HUDEP-2 (cell line): ENCODE data around the gene CARD11.

Experiments used
- DNase-seq, 76 experiments: peaks; one replicate each; lab custom pipeline; 2025; ENCODE audit not compliant: unreplicated experiment in 76 of 76; lab: John Stamatoyannopoulos, UW

The CARD11 gene

GRCh38 chr7:2985866-2986265, 57.8 kb downstream of the CARD11 start:
- no peak for DNase-seq

GRCh38 chr7:2984091-2984490, 59.6 kb downstream of the CARD11 start:
- no peak for DNase-seq

DNA sequence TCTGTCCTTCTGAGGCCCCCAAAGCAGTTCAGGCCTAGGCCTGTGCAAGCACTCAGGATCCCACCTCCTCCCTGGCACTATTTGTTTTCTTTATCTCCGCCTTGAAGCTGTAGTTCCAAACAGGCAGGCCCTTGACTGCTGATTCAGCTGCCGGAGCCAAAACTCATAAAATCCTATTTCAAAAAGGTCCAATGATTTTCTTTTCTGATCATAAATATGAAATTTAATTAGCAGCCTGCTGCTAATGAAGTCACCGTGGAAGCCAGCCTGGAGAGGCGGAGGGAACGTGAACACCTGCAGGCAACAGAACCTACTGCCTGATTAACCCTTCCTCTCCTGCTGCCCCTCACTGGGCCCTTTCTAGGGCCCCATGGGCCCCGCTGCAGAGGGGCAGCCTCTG, 60.1 kb downstream of the CARD11 start:
- DNase-seq = no peak

DNA sequence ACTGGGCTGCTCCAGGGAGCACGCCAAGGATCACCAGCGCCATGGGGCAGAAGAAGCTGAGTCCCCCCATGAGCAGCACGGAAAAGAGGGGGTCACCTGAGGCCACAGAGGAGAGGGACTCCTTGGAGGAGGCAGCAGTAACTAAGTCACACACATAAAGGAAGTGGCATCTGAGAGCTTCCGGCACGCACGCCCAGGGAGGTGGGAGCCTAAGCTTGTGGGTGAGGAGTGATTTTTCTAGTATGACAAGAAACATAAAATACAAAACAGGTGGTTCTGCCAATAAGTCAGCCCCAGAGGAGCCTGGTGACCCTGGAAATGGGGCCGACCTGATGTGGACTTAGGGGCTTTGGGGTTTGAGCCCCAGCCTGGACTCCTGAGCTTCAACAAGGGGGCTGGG, 60.8 kb downstream of the CARD11 start:
- no peak for DNase-seq

GRCh38 chr7:2982401-2982800, 61.3 kb downstream of the CARD11 start:
- no peak for DNase-seq

- no peak for DNase-seq
Measured at GRCh38 chr7:2981103-2981480, 62.6 kb downstream of the CARD11 start.

DNA sequence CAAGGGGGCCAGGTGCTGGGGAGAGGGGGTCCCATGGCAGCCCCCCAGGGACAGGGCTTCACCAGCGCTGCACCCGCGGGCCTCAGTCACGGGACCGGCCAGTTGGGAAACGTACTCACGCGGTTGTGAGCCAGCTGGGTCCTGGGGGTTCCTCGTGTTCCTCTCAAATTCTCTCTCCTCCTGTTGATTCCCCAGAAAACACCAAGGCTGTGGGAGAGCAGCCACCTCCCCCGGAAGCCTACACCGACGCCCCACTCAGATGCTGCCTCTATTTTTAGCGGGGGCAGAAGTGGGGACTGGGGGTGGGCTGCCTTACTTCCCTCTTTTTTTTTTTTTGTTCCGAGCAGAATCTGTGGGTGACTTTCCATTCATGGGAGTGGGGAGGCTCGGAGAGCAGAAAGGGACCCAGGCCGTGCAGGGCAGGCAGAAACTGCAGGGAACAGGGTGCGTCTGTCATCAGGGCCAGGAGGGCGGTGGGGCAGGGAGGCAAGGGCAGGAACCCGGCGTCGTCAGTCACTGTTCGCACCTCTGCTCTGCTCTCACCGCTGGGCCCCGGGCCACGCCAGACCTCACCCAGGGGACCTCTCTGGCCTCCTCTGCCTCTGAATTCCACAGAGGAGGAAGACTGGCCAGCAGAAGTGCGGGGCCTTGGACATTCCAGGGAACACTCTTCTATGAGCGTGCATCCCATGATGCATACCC, 63.1 kb downstream of the CARD11 start:
- no peak for DNase-seq

DNA sequence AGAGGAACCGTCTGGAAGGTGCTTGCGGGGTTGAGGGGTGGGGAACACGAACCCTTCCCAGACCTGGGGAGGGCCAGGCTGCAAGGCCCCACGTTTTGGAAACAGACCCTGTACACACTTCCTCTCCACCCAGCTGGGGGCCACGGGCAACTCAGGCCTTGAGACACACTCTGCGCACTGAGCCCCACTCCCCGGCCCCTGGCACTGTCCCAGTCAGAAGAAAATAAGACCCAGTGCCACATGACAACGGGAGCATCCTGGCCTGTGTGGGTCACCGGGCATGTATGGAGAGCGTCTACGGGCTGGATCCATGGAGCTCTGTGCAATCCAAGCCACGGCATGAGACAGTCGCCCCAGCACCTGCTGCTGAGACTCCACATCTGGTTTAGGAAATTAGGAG, 63.7 kb downstream of the CARD11 start:
- no peak for DNase-seq

DNA sequence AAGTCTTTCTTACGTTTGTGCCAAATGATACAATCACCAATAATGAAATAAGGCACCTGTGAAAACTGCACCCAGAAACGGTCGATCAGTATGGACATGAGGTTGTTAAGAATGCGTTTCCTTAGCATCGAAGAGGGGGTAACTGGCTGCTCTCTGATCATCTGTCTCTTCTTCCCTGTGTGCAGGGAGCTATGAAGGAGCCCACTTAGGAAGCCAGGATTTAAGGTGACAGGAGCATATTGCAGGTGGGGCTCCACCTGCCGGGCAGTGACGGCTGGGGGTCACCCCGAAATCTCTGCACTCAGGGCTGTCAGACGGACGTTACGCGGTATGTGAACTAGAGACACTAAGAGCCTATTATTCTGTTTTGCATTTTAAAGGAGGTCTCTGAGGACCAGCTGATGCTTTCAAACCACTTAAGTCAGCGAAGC, 64.5 kb downstream of the CARD11 start:
- DNase-seq = no peak

GRCh38 chr7:2978408-2978807, 65.3 kb downstream of the CARD11 start:
- no peak for DNase-seq

DNA sequence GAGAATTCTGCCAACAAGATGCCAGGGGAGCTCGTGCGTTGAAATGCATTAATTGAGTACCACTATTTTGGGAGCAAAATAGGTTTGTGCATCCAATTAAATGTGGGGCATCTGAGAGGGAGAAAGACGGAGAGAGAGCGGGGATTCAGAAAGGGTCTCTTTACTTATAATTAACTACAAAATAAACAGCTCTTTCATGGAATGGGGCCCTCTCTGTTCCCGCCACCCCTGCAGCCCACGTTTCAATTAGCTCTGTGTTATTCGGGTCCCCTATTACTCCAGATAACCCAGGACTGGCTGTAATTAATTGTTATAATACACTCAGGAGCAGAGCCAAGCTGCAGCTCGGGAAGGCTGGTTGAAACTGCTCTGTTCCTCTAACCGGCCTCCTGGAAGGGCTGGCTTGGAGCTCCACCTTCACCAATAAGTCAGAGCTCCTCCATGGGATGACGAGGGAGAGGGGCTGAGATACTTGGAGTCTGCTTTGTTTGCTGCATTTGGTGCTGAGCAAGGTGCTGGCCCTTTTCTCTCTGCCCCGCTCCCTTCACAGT, 67.8 kb downstream of the CARD11 start:
- no peak for DNase-seq

GRCh38 chr7:2974093-2974819, 69.4 kb downstream of the CARD11 start:
- DNase-seq = no peak

GRCh38 chr7:2972835-2973161, 70.9 kb downstream of the CARD11 start:
- DNase-seq = no peak

DNA sequence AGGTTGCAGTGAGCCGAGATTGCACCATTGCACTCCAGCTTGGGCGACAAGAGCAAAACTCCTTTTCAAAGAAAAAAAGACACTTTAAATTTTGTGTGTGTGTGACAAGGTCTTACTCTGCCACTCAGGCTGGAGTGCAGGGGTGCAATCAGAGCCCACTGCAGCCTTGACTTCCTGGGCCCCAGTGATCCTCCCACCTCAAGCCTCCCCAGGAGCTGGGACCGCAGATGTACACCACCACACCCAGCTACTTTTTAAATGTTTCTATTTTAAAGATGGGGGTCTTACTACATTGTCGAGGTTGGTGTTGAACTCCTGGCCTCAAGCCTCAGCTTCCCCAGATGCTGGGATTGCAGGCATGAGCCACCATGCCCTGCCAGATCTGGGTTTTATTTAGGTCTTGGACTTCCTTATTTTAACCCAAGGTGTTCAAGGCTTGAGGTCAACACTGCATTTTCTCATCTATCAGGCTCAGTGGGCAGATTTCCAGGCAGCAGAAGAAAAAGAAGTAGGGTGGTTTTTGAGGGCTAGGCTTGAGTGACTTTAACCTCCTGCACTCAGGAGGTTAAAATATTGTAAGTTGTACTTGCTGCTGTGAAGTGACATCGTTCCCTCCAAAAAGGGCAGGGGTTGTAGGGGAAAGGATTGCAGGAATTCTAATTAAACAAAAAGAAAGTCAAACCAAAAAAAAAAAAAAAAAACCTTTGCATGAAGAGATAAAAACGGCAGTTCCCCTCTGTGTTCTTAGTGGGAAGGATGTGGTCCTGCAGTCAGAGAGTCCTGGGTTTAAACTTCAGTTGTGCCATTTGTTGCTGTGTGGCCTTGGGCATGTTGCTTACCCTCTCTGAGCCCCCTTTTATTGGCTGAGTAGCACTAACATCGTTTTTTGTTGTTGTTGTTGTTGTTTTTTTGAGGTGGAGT, 71.5 kb downstream of the CARD11 start:
- no peak for DNase-seq

- no peak for DNase-seq
Measured at GRCh38 chr7:2970861-2971260, 72.8 kb downstream of the CARD11 start.

GRCh38 chr7:2970307-2970664, 73.4 kb downstream of the CARD11 start:
- no peak for DNase-seq

GRCh38 chr7:2969398-2970306, 74.0 kb downstream of the CARD11 start:
- DNase-seq = no peak

DNA sequence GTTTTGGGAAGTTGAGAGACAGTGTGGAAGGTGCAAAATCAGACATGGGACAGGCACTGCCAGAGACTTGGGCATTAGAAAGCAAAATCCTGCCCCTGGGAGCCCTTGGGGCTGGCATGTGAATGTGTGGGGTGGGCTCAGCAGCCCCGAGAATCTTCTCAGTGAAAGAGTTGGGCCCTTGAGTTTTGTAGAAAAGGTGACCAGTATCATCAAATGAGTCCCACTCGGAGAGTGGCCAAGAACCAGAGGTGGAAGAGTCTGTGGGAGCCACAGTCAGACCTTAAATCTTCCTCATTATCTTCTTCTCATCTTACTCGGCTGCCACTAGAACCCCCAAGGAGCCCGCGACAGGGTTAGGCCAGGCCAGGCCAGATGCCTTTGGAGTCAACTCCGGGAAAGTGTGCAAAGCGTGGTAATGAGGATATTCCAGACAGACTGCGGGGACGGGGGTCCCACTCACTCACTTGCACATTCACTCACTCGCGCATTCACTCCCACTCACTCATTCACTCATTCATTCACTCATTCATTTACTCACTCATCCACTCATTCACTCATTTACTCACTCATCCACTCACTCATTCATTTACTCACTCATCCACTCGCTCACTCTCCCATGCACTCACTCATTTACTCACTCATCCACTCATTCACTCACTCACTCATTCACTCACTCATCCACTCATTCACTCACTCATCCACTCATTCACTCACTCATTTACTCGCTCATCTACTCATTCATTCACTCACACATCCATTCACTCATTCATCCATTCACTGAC, 74.9 kb downstream of the CARD11 start:
- no peak for DNase-seq

DNA sequence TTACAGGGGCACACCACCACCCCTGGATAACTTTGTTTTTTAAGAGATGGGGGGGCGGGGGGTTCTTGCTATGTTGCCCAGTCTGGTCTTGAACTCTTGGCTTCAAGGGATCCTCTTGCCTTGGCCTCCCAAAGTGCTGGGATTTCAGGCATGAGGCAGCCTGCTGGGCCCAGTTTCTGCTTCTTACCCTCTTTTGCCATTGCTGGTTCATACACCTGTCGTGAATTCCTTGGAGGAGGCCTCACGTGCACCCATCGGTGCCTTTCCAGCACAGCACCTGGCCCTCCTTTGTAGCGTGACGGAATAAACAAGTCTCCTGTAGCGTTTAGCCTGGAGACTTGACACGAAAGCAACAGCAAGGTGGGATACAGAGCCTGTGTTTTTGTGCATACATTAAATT, 75.5 kb downstream of the CARD11 start:
- DNase-seq = no peak

DNA sequence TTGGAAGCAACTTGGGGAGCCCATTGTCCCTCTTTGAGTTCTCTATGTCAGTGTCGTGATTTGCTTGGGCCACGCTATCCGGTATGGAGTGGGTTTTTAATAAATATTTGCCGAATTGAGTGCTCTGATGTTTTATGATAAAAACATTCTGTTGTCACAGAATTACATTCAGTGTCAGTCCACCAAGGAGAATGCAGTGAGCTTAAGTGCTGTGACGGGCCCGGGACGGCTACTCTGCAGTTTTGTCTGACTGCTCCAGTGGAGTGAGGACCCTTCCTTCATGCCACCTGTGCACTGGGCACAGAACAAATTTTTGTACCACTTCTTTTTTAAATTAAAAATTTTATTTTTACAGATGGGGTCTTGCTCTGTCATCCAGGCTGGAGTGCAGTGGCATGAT, 76.0 kb downstream of the CARD11 start:
- DNase-seq = no peak
